ENCODE data around the gene PLA2G4A. TPM values are rescaled to one million over a fixed set of nuclear protein-coding genes. Genes with fewer than 3 reads are reported as not detected.

PLA2G4A gene
- total RNA-seq, 1 experiment from 2014 or later = not detected

DNA sequence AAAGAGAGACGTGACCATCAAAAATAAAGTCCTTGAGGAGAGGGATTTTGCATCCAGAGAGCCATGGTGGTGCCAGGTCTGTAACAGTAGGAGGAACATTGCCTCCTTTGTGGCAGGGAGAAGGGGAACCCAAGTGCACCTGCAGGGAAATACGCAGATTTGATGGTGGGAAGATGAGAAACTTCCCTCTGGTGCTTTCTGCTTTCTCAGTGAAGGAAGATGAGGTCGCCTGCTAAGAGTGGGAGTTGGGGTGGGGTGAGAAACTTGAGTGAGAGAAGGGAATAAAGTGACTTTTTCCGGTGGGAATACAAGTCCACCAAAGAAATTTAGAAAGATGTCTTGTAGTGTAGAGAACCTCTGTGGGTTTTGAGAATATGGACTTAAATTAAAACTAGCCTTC is 9.1 kb downstream of the PLA2G4A start:
- H3K27me3 ChIP-seq (ENCODE audit: control insufficient read depth, insufficient read depth, low read length) = no peaks in the 10 kb centered on the region
- in situ Hi-C loops (cut with HindIII; ENCODE audit: low pct_unique_long_range_greater_than_20kb, low sequenced_read_pairs) (no loop called here), intact Hi-C loops (cut with micrococcal nuclease; ENCODE audit: unreplicated experiment) (no loop called here)
- no peak overlapping the region for H3K27ac ChIP-seq (ENCODE audit: low read length)
- DNase-seq (ENCODE audit: low read depth, low spot score) (no peak), ATAC-seq (no peak)
- no peaks in the 10 kb centered on the region for H3K36me3 ChIP-seq (ENCODE audit: control insufficient read depth, insufficient read depth, low read length)
- no peak overlapping the region for H3K4me3 ChIP-seq (ENCODE audit: low read depth in 2 of 2, low read length in 2 of 2)
- H3K9me3 ChIP-seq (ENCODE audit: control insufficient read depth, insufficient read depth, low read depth, low read length) = no peaks in the 10 kb centered on the region
- ChIA-PET POLR2A (no interaction called here), CTCF (no interaction called here)
- no TSS peak for BruUV-seq (replicated peaks)
- TF ChIP-seq POLR2AphosphoS5 (IDR thresholded peaks at IDR 0.05; ENCODE audit: low read depth, low read length) (no peak), SIN3A (IDR thresholded peaks at IDR 0.05; ENCODE audit: borderline replicate concordance, insufficient read depth, low read depth, low read length) (no peak), TCF7L2 (IDR thresholded peaks at IDR 0.05; ENCODE audit: low read depth, low read length) (no peak)
- TF ChIP-seq, protein P1, sequence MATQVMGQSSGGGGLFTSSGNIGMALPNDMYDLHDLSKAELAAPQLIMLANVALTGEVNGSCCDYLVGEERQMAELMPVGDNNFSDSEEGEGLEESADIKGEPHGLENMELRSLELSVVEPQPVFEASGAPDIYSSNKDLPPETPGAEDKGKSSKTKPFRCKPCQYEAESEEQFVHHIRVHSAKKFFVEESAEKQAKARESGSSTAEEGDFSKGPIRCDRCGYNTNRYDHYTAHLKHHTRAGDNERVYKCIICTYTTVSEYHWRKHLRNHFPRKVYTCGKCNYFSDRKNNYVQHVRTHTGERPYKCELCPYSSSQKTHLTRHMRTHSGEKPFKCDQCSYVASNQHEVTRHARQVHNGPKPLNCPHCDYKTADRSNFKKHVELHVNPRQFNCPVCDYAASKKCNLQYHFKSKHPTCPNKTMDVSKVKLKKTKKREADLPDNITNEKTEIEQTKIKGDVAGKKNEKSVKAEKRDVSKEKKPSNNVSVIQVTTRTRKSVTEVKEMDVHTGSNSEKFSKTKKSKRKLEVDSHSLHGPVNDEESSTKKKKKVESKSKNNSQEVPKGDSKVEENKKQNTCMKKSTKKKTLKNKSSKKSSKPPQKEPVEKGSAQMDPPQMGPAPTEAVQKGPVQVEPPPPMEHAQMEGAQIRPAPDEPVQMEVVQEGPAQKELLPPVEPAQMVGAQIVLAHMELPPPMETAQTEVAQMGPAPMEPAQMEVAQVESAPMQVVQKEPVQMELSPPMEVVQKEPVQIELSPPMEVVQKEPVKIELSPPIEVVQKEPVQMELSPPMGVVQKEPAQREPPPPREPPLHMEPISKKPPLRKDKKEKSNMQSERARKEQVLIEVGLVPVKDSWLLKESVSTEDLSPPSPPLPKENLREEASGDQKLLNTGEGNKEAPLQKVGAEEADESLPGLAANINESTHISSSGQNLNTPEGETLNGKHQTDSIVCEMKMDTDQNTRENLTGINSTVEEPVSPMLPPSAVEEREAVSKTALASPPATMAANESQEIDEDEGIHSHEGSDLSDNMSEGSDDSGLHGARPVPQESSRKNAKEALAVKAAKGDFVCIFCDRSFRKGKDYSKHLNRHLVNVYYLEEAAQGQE (IDR thresholded peaks at IDR 0.05; ENCODE audit: insufficient read depth in 1 of 2, low read depth in 2 of 2, low read length in 1 of 2) = no peak
- TF ChIP-seq, protein P2, sequence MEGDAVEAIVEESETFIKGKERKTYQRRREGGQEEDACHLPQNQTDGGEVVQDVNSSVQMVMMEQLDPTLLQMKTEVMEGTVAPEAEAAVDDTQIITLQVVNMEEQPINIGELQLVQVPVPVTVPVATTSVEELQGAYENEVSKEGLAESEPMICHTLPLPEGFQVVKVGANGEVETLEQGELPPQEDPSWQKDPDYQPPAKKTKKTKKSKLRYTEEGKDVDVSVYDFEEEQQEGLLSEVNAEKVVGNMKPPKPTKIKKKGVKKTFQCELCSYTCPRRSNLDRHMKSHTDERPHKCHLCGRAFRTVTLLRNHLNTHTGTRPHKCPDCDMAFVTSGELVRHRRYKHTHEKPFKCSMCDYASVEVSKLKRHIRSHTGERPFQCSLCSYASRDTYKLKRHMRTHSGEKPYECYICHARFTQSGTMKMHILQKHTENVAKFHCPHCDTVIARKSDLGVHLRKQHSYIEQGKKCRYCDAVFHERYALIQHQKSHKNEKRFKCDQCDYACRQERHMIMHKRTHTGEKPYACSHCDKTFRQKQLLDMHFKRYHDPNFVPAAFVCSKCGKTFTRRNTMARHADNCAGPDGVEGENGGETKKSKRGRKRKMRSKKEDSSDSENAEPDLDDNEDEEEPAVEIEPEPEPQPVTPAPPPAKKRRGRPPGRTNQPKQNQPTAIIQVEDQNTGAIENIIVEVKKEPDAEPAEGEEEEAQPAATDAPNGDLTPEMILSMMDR (IDR thresholded peaks at IDR 0.05) = no peak
- no peaks in the 10 kb centered on the region for H3K4me1 ChIP-seq (ENCODE audit: control insufficient read depth, insufficient read depth, low read length)

DNA sequence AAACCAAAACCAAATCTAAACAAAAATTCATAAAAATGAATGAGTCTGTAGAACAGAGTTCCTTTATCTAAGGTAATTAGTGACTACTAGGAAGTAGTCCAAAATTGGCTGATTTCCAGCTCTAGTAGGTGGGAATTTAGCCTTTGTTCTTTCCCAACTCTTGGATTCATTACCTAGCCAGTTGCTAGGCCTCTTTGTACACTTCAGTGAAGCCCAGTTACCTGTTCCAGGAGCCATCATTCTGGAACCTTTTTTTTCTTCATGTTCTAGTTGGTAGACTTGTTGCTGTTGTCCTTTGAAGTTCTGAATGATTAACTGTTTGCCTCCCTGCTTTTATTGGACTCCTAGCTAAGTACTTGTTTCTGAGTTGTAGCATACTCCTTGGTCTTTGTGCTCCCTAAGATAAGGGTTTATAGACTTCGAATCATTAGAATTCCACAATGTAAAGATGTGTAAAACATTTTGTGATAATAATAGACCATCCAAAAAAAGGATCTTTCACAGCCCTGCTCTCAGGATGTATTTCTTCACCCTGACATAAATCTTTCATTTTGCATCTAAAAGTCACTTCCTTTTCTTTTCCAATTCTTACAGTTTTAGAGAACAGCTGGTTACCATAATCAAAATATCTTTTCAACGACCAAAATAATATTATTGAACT is 9.8 kb downstream of the PLA2G4A start:
- Histone ChIP-seq H3K9me3 (ENCODE audit: control insufficient read depth, insufficient read depth, low read depth, low read length) (no peaks in the 10 kb centered on the region), H3K27ac (ENCODE audit: low read length) (no peak overlapping the region), H3K36me3 (ENCODE audit: control insufficient read depth, insufficient read depth, low read length) (no peaks in the 10 kb centered on the region), H3K4me1 (ENCODE audit: control insufficient read depth, insufficient read depth, low read length) (no peaks in the 10 kb centered on the region), H3K27me3 (ENCODE audit: control insufficient read depth, insufficient read depth, low read length) (no peaks in the 10 kb centered on the region), H3K4me3 (ENCODE audit: low read depth in 2 of 2, low read length in 2 of 2) (no peak overlapping the region)
- in situ Hi-C loops (cut with HindIII; ENCODE audit: low pct_unique_long_range_greater_than_20kb, low sequenced_read_pairs) (no loop called here), intact Hi-C loops (cut with micrococcal nuclease; ENCODE audit: unreplicated experiment) (no loop called here)
- ATAC-seq (no peak), DNase-seq (ENCODE audit: low read depth, low spot score) (no peak)
- POLR2A ChIA-PET = no interaction called here
- CTCF ChIA-PET = no interaction called here
- TF ChIP-seq SIN3A (IDR thresholded peaks at IDR 0.05; ENCODE audit: borderline replicate concordance, insufficient read depth, low read depth, low read length) (no peak), TCF7L2 (IDR thresholded peaks at IDR 0.05; ENCODE audit: low read depth, low read length) (no peak)
- BruUV-seq (replicated peaks) = no TSS peak

DNA sequence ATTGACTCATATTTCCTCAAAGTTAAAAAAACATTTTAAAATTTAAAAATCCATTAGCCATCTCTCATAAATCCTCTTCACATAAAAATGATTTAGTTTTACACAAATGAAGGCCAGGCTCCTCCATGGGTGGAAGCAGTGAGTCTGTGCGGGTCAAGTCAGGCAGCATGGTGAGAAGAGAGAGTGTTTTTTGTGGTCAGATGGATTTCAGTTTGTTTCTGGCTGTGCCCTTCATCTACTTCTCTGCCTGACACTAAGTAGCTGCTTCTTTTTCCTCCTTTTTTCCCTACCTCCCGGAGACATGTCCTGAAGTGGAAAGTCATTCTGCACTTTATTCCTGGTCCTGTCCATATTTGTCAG is 10.3 kb downstream of the PLA2G4A start:
- TF ChIP-seq TCF7L2 (IDR thresholded peaks at IDR 0.05; ENCODE audit: low read depth, low read length) = no peak
- no peak for TF ChIP-seq SIN3A (IDR thresholded peaks at IDR 0.05; ENCODE audit: borderline replicate concordance, insufficient read depth, low read depth, low read length)
- TF ChIP-seq, protein P2 (IDR thresholded peaks at IDR 0.05) = no peak
- TF ChIP-seq, protein P1 (IDR thresholded peaks at IDR 0.05; ENCODE audit: insufficient read depth in 1 of 2, low read depth in 2 of 2, low read length in 1 of 2) = no peak
- no peak for TF ChIP-seq POLR2AphosphoS5 (IDR thresholded peaks at IDR 0.05; ENCODE audit: low read depth, low read length)
- intact Hi-C loops (cut with micrococcal nuclease; ENCODE audit: unreplicated experiment) (no loop called here), in situ Hi-C loops (cut with HindIII; ENCODE audit: low pct_unique_long_range_greater_than_20kb, low sequenced_read_pairs) (no loop called here)
- H3K36me3 ChIP-seq (ENCODE audit: control insufficient read depth, insufficient read depth, low read length) = no peaks in the 10 kb centered on the region
- ATAC-seq = no peak
- CTCF ChIA-PET = no interaction called here
- no TSS peak for BruUV-seq (replicated peaks)
- no peak for DNase-seq (ENCODE audit: low read depth, low spot score)
- POLR2A ChIA-PET = no interaction called here
- H3K4me3 ChIP-seq (ENCODE audit: low read depth in 2 of 2, low read length in 2 of 2) = no peak overlapping the region
- no peak overlapping the region for H3K27ac ChIP-seq (ENCODE audit: low read length)
- H3K27me3 ChIP-seq (ENCODE audit: control insufficient read depth, insufficient read depth, low read length) = no peaks in the 10 kb centered on the region
- no peaks in the 10 kb centered on the region for H3K9me3 ChIP-seq (ENCODE audit: control insufficient read depth, insufficient read depth, low read depth, low read length)
- H3K4me1 ChIP-seq (ENCODE audit: control insufficient read depth, insufficient read depth, low read length) = no peaks in the 10 kb centered on the region
